BLaER1 (cell line): Measurements from ENCODE around the gene ATP11A.
A peak's percentile ranks its signal among the peaks of the same experiment; 100 is the strongest.
"Not testable (repeated sequence)": the region's sequence is repeated elsewhere in the genome, so short reads cannot be mapped to it uniquely, and the experiment has no call there.

Experiments
- H3K27ac ChIP-seq: shearing (Covaris generic); formaldehyde crosslinking; 2 replicates; pipeline ENCODE4 v1.8.1; 2022
- H3K27me3 ChIP-seq: shearing (Covaris generic); formaldehyde crosslinking; 2 replicates; pipeline ENCODE4 v1.8.1; 2022
- H3K36me3 ChIP-seq: shearing (Covaris generic); formaldehyde crosslinking; 2 replicates; pipeline ENCODE4 v1.8.1; 2022
- H3K4me1 ChIP-seq: shearing (Covaris generic); formaldehyde crosslinking; 2 replicates; pipeline ENCODE4 v1.8.1; 2022
- H3K4me2 ChIP-seq: shearing (Covaris generic); formaldehyde crosslinking; 2 replicates; pipeline ENCODE4 v1.8.1; 2022
- H3K4me3 ChIP-seq: shearing (Covaris generic); formaldehyde crosslinking; 2 replicates; pipeline ENCODE4 v1.8.1; 2022
- H3K9ac ChIP-seq: shearing (Covaris generic); formaldehyde crosslinking; 2 replicates; pipeline ENCODE4 v1.8.1; 2022
- H3K9me3 ChIP-seq: shearing (Covaris generic); formaldehyde crosslinking; 2 replicates; pipeline ENCODE4 v1.8.1; 2022
- H4K20me1 ChIP-seq: shearing (Covaris generic); formaldehyde crosslinking; 2 replicates; pipeline ENCODE4 v1.8.1; 2022
- Cebpa-rat ChIP-seq: shearing (Covaris generic); IDR thresholded peaks from 2 replicates; pipeline ENCODE4 v1.8.1; 2022

Gene ATP11A

GRCh38 chr13:112785483-112785856 lies 95.6 kb downstream of the ATP11A start:
- H3K4me1 ChIP-seq: peaks cover 31% of the 10 kb centered on the region
- no peak overlapping the region for H3K9ac ChIP-seq
- no peaks in the 10 kb centered on the region for H3K27me3 ChIP-seq
- no peak overlapping the region for H3K27ac ChIP-seq
- H3K36me3 ChIP-seq: peaks cover 57% of the 10 kb centered on the region
- no peak overlapping the region for H3K4me3 ChIP-seq
- TF ChIP-seq Cebpa-rat: no peak
- H3K9me3 ChIP-seq: peaks cover 33% of the 10 kb centered on the region
- H3K4me2 ChIP-seq: no peak overlapping the region
- H4K20me1 ChIP-seq: peaks cover 51% of the 10 kb centered on the region

GRCh38 chr13:112786810-112787209 lies 97.0 kb downstream of the ATP11A start:
- not testable (repeated sequence) for H3K27me3 ChIP-seq, H3K4me2 ChIP-seq, H3K9ac ChIP-seq, H3K27ac ChIP-seq, H3K4me3 ChIP-seq
- H4K20me1 ChIP-seq: peaks cover 38% of the 10 kb centered on the region
- peaks cover 29% of the 10 kb centered on the region for H3K4me1 ChIP-seq
- H3K9me3 ChIP-seq: peaks cover 33% of the 10 kb centered on the region
- H3K36me3 ChIP-seq: peaks cover 62% of the 10 kb centered on the region

- Histone ChIP-seq H3K4me3 (no peak overlapping the region), H3K9me3 (peaks cover 33% of the 10 kb centered on the region), H3K4me2 (peak overlapping the region; percentile 80), H4K20me1 (no peaks in the 10 kb centered on the region; the same call in 1 of the 2 replicates), H3K27me3 (no peaks in the 10 kb centered on the region), H3K9ac (no peak overlapping the region), H3K27ac (0 out of 2 replicates have a peak overlapping the region, but pooled peaks have one; percentile 51), H3K4me1 (peaks cover 21% of the 10 kb centered on the region), H3K36me3 (peaks cover 70% of the 10 kb centered on the region)
- no peak for TF ChIP-seq Cebpa-rat
Observed at GRCh38 chr13:112790735-112791641, 101.2 kb downstream of the ATP11A start.

GRCh38 chr13:112791663-112792440 lies 102.0 kb downstream of the ATP11A start:
- Histone ChIP-seq H3K27ac (peak overlapping the region; percentile 51; the same call in 1 of the 2 replicates), H3K9ac (peak overlapping the region; percentile 7; the same call in 1 of the 2 replicates), H3K4me3 (no peak overlapping the region), H3K9me3 (peaks cover 32% of the 10 kb centered on the region), H3K4me1 (peaks cover 21% of the 10 kb centered on the region), H4K20me1 (no peaks in the 10 kb centered on the region; the same call in 1 of the 2 replicates), H3K36me3 (peaks cover 70% of the 10 kb centered on the region), H3K27me3 (no peaks in the 10 kb centered on the region), H3K4me2 (peak overlapping the region; percentile 80)
- TF ChIP-seq Cebpa-rat: no peak

GRCh38 chr13:112792511-112792910 lies 102.7 kb downstream of the ATP11A start:
- Histone ChIP-seq H3K9me3 (peaks cover 28% of the 10 kb centered on the region), H4K20me1 (no peaks in the 10 kb centered on the region; the same call in 1 of the 2 replicates), H3K36me3 (peaks cover 66% of the 10 kb centered on the region), H3K27me3 (no peaks in the 10 kb centered on the region), H3K4me2 (peak overlapping the region; percentile 80), H3K4me3 (no peak overlapping the region), H3K4me1 (peaks cover 21% of the 10 kb centered on the region), H3K9ac (peak overlapping the region; percentile 7; the same call in 1 of the 2 replicates), H3K27ac (peak overlapping the region; percentile 51; the same call in 1 of the 2 replicates)
- no peak for TF ChIP-seq Cebpa-rat

GRCh38 chr13:112793545-112794445 lies 104.0 kb downstream of the ATP11A start:
- no peak for TF ChIP-seq Cebpa-rat
- Histone ChIP-seq H3K4me2 (no peak overlapping the region), H3K4me3 (no peak overlapping the region), H3K4me1 (peaks cover 21% of the 10 kb centered on the region), H3K9me3 (peaks cover 15% of the 10 kb centered on the region), H3K9ac (no peak overlapping the region), H4K20me1 (no peaks in the 10 kb centered on the region; the same call in 1 of the 2 replicates), H3K36me3 (peaks cover 62% of the 10 kb centered on the region), H3K27me3 (no peaks in the 10 kb centered on the region), H3K27ac (no peak overlapping the region)

GRCh38 chr13:112795277-112795676 lies 105.4 kb downstream of the ATP11A start:
- no peaks in the 10 kb centered on the region; the same call in 1 of the 2 replicates for H4K20me1 ChIP-seq
- H3K9me3 ChIP-seq: peaks cover 12% of the 10 kb centered on the region
- H3K36me3 ChIP-seq: peaks cover 55% of the 10 kb centered on the region
- H3K4me3 ChIP-seq: no peak overlapping the region
- no peak overlapping the region for H3K9ac ChIP-seq
- no peak for TF ChIP-seq Cebpa-rat
- H3K27me3 ChIP-seq: no peaks in the 10 kb centered on the region
- H3K4me1 ChIP-seq: peaks cover 21% of the 10 kb centered on the region
- no peak overlapping the region for H3K4me2 ChIP-seq
- H3K27ac ChIP-seq: no peak overlapping the region

- H3K4me3 ChIP-seq: no peak overlapping the region
- no peak overlapping the region for H3K4me2 ChIP-seq
- no peaks in the 10 kb centered on the region; the same call in 1 of the 2 replicates for H4K20me1 ChIP-seq
- no peak overlapping the region for H3K9ac ChIP-seq
- H3K36me3 ChIP-seq: peaks cover 50% of the 10 kb centered on the region
- peaks cover 19% of the 10 kb centered on the region for H3K4me1 ChIP-seq
- H3K27me3 ChIP-seq: no peaks in the 10 kb centered on the region
- H3K9me3 ChIP-seq: peaks cover 12% of the 10 kb centered on the region
- no peak overlapping the region for H3K27ac ChIP-seq
- no peak for TF ChIP-seq Cebpa-rat
Observed at GRCh38 chr13:112796190-112796915, 106.5 kb downstream of the ATP11A start.
